ENCODE data around the gene CTDP1. TPM values are rescaled to one million over a fixed set of nuclear protein-coding genes. Genes with fewer than 3 reads are reported as not detected.

The CTDP1 gene
- total RNA-seq, 1 experiment from 2014 or later: 31.7 TPM

DNA sequence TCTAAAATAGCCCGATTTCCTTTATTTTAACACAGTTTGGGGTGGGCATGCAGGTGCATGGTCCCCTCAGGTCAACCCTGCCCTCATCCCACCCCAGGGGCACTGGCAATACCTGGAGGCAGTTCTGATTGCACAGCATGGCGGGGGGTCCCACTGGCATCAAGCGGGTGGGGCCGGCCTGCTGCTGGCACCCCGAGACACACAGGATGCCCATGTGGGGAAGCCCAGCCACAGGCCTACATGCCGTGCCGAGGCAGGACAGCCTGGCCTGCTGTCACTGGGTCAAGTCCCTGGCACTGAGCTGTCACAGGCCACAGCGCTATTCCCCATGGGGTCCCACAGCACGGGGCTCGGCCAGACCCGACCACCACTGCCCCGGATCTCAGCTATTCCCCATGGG lies 106.2 kb downstream of the CTDP1 start:
- CTCF ChIA-PET: no interaction called here
- intact Hi-C loops (cut with micrococcal nuclease): no loop called here
- DNase-seq (no peak), ATAC-seq (no peak)
- Histone ChIP-seq H4K20me1 (ENCODE audit: low read length) (no peaks in the 10 kb centered on the region), H3K4me2 (ENCODE audit: low read length) (no peak overlapping the region), H3K4me3 (ENCODE audit: low read length) (no peak overlapping the region), H3F3A (ENCODE audit: low read length, unreplicated experiment) (no peaks in the 10 kb centered on the region), H3K9me2 (replicated peaks; ENCODE audit: low read length) (no peaks in the 10 kb centered on the region), H3K9me3 (ENCODE audit: low read length) (no peaks in the 10 kb centered on the region), H3K27ac (ENCODE audit: low read length) (no peak overlapping the region), H3K27me3 (ENCODE audit: low read length) (peaks cover 9% of the 10 kb centered on the region), H3K36me3 (ENCODE audit: low read depth, low read length) (no peaks in the 10 kb centered on the region), H3K79me2 (ENCODE audit: low read length) (no peaks in the 10 kb centered on the region), H2AFZ (ENCODE audit: low read length) (no peak overlapping the region), H3K4me1 (ENCODE audit: insufficient read depth, low read length) (no peaks in the 10 kb centered on the region), H3K9ac (ENCODE audit: low read length) (no peak overlapping the region)
- POLR2A ChIA-PET (ENCODE audit: unreplicated experiment): no interaction called here
- TF ChIP-seq EZH2 (IDR thresholded peaks at IDR 0.05; ENCODE audit: low read length, unreplicated experiment): no peak
- no peak for TF ChIP-seq EZH2phosphoT487 (IDR thresholded peaks at IDR 0.05; ENCODE audit: borderline replicate concordance, low read length)
- TF ChIP-seq, protein P1, sequence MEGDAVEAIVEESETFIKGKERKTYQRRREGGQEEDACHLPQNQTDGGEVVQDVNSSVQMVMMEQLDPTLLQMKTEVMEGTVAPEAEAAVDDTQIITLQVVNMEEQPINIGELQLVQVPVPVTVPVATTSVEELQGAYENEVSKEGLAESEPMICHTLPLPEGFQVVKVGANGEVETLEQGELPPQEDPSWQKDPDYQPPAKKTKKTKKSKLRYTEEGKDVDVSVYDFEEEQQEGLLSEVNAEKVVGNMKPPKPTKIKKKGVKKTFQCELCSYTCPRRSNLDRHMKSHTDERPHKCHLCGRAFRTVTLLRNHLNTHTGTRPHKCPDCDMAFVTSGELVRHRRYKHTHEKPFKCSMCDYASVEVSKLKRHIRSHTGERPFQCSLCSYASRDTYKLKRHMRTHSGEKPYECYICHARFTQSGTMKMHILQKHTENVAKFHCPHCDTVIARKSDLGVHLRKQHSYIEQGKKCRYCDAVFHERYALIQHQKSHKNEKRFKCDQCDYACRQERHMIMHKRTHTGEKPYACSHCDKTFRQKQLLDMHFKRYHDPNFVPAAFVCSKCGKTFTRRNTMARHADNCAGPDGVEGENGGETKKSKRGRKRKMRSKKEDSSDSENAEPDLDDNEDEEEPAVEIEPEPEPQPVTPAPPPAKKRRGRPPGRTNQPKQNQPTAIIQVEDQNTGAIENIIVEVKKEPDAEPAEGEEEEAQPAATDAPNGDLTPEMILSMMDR (conservative IDR thresholded peaks at IDR 0.05; ENCODE audit: low read depth, low read length): no peak
- BruUV-seq (replicated peaks): no TSS peak

DNA sequence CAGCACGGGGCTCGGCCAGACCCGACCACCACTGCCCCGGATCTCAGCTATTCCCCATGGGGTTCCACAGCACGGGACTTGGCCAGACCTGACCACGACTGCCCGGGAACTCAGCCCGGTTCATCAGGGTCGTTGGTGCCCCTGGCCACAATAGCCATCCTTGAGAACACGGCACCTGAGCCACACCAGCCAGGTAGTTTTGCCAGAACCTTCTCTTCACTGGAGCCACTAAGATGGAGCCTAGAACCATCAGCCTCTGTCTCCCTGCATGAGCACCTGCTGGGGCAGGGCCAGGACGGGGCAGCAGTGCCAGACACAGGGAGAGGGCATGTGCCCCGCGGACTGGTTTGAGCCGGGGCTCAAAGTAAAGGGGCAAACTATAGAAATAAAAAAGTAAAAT lies 106.7 kb downstream of the CTDP1 start:
- Histone ChIP-seq H3K36me3 (ENCODE audit: low read depth, low read length) (no peaks in the 10 kb centered on the region), H3K4me2 (ENCODE audit: low read length) (no peak overlapping the region), H3F3A (ENCODE audit: low read length, unreplicated experiment) (no peaks in the 10 kb centered on the region), H3K4me1 (ENCODE audit: insufficient read depth, low read length) (0 out of 2 replicates have a peak, but pooled peaks cover 4% of the 10 kb centered on the region), H3K27ac (ENCODE audit: low read length) (no peak overlapping the region), H3K9me3 (ENCODE audit: low read length) (no peaks in the 10 kb centered on the region), H3K4me3 (ENCODE audit: low read length) (no peak overlapping the region), H3K79me2 (ENCODE audit: low read length) (no peaks in the 10 kb centered on the region), H3K27me3 (ENCODE audit: low read length) (peaks cover 9% of the 10 kb centered on the region), H4K20me1 (ENCODE audit: low read length) (no peaks in the 10 kb centered on the region), H3K9ac (ENCODE audit: low read length) (no peak overlapping the region), H2AFZ (ENCODE audit: low read length) (no peak overlapping the region), H3K9me2 (replicated peaks; ENCODE audit: low read length) (no peaks in the 10 kb centered on the region)
- DNase-seq: no peak
- TF ChIP-seq, protein P1 (conservative IDR thresholded peaks at IDR 0.05; ENCODE audit: low read depth, low read length): no peak
- TF ChIP-seq EZH2phosphoT487 (IDR thresholded peaks at IDR 0.05; ENCODE audit: borderline replicate concordance, low read length) (no peak), EZH2 (IDR thresholded peaks at IDR 0.05; ENCODE audit: low read length, unreplicated experiment) (no peak)
- CTCF ChIA-PET: no interaction called here
- ATAC-seq: no peak
- POLR2A ChIA-PET (ENCODE audit: unreplicated experiment): no interaction called here
- intact Hi-C loops (cut with micrococcal nuclease): no loop called here
- BruUV-seq (replicated peaks): no TSS peak

DNA sequence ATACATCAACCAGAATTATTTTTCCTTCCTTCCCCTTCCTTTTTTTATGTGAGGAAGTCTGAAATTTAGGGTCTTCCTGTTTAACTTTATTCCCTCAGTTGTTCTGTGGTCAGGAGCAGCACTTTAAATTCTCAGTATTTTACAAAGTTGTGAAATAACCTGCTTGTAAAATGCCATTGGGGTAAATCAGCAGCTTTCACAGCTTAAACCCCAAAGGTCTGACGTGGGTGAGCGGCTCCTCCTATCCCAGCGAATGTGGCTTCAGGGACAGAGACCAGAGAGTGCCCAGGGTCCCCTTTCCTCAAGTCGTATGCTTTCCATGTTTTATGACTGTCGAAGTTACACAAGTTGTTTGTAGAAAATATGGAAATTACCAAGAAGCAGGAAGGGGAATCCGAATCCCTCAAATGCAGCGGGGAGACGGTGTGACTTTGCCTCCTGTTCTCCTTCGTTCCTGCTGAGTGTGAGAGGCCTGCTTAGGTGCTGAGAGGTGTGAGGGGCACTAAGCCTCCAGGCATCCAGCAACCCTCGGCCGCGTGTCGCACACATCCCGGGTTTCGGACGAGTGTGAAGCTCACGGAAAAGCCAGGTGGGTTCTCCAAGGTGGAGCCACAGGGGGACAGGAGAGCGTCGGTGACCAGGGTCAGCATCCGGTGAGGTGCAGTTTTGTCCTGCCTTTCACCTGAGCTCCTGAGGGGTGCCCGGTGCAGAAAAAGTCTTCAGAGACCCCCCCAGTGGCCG lies 107.4 kb downstream of the CTDP1 start:
- CTCF ChIA-PET: no interaction called here
- intact Hi-C loops (cut with micrococcal nuclease): no loop called here
- DNase-seq (no peak), ATAC-seq (no peak)
- Histone ChIP-seq H3K9ac (ENCODE audit: low read length) (no peak overlapping the region), H4K20me1 (ENCODE audit: low read length) (no peaks in the 10 kb centered on the region), H3K4me1 (ENCODE audit: insufficient read depth, low read length) (peaks cover 11% of the 10 kb centered on the region; the same call in 1 of the 2 replicates), H3K36me3 (ENCODE audit: low read depth, low read length) (no peaks in the 10 kb centered on the region), H3K9me2 (replicated peaks; ENCODE audit: low read length) (no peaks in the 10 kb centered on the region), H3K79me2 (ENCODE audit: low read length) (no peaks in the 10 kb centered on the region), H3K27me3 (ENCODE audit: low read length) (peaks cover 9% of the 10 kb centered on the region), H3K27ac (ENCODE audit: low read length) (no peak overlapping the region), H3K4me3 (ENCODE audit: low read length) (no peak overlapping the region), H3K9me3 (ENCODE audit: low read length) (no peaks in the 10 kb centered on the region), H2AFZ (ENCODE audit: low read length) (no peak overlapping the region), H3F3A (ENCODE audit: low read length, unreplicated experiment) (no peaks in the 10 kb centered on the region), H3K4me2 (ENCODE audit: low read length) (no peak overlapping the region)
- BruUV-seq (replicated peaks): no TSS peak
- POLR2A ChIA-PET (ENCODE audit: unreplicated experiment): no interaction called here
- TF ChIP-seq EZH2 (IDR thresholded peaks at IDR 0.05; ENCODE audit: low read length, unreplicated experiment) (no peak), EZH2phosphoT487 (IDR thresholded peaks at IDR 0.05; ENCODE audit: borderline replicate concordance, low read length) (no peak)
- TF ChIP-seq, protein P1 (conservative IDR thresholded peaks at IDR 0.05; ENCODE audit: low read depth, low read length): no peak
